ENCODE measurements around the gene EFCAB10.

The EFCAB10 gene, protein sequence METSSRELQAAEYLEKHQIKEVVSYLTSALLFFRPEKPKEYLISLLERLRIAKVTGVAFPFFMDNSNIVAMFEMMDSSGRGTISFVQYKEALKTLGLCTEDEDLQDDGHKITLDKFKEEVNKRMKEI

GRCh38 chr7:105581066-105581811 lies at the start of gene EFCAB10:
TSS of gene EFCAB10 (minus strand) at chr7:105581493. CDS start at chr7:105581463, 30 bp downstream.
- peak; percentile 10 for DNase-seq (ENCODE audit: low spot score)

GRCh38 chr7:105625986-105626385 lies 44.7 kb upstream of the EFCAB10 start:
- DNase-seq (ENCODE audit: low spot score): no peak

DNA sequence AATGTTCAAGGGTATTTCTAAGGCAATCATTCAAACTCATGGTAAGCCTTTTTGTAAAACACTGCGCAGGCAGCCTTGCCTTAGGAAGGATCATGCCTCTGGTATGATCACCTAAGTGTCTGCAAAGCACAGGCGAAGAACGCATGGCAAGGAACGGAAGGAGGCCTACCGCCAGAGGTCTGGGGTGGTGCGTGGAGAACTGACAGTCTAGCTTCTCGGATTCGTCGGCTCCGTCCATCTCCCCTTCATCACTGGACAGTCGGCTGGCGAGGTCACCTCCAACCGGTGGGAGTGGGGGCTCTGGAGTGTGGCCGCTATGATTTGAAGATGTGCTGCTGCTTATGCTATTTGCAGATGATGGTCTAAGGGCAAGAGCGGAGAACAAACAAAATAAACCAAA lies 42.6 kb upstream of the EFCAB10 start:
- no peak for DNase-seq (ENCODE audit: low spot score)

DNA sequence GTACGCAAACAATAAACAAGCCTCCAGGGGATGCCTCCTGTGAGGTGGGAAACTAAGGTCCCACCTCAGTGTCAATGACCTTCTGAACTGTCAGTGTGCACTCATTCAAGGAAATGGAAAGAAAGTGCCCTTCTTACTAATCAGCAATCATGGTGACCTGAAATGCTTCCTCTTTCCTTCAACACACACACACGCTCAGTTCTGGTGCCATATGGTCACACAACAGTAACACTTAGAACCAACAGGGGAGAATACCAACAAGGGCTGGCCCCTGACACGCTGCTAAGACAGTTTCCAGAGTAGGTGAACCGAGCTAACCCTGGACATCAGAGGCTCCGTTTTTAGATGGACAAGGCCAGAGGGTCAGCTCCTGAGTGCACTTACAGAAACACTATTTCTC lies 42.1 kb upstream of the EFCAB10 start:
- DNase-seq (ENCODE audit: low spot score): no peak

DNA sequence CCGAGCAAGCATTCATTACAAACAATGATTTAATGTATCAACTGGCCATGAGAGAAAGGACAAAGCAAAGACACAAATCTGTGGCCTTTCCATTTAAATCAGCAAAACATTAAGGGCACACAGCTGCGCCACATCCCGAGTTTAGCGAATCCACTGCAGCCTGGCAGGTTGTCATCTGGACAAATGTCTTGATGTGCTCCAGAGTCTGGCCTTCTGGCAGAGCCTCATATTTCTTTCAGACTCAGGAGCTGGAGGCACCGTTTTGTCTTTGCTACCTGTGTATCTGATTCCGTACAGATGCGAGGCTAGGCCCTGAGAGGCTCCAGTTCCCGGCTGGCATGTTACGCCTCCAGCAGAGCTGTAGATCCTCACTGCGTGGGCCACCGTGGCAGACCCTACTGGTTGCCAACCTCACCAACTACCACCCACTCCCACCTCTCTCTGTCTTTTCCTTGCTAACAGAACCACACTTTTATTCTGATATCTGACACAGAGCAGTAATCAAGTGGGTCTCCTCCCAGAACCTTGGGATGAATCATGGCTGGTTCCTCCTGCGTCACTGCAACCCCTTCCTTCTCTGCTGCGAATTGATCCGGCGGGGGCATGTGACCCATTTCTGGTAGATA lies 40.9 kb upstream of the EFCAB10 start:
- no peak for DNase-seq (ENCODE audit: low spot score)

GRCh38 chr7:105621617-105622016 lies 40.3 kb upstream of the EFCAB10 start:
- no peak for DNase-seq (ENCODE audit: low spot score)

DNA sequence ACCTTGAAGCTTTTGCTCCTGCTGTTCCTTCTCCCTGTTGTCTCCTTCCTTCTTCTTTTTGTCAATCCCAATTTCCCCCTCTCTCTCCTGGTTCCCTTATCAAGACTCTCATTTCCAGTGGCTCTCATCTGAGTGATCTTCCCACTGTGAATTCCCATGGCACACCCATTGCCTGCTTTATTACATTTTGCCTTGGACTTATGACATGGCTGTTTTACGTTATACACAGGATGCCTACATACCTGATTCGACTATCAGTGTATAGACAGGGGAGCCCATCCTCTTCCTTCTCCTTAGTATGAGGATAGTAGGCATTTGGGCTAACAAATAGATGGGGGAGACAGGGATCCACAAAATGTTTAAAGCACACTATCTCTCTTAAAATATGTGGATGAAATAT lies 39.9 kb upstream of the EFCAB10 start:
- no peak for DNase-seq (ENCODE audit: low spot score)

- no peak for DNase-seq (ENCODE audit: low spot score)
These were observed 38.3 kb upstream of the EFCAB10 start for GRCh38 chr7:105619590-105619989.

DNA sequence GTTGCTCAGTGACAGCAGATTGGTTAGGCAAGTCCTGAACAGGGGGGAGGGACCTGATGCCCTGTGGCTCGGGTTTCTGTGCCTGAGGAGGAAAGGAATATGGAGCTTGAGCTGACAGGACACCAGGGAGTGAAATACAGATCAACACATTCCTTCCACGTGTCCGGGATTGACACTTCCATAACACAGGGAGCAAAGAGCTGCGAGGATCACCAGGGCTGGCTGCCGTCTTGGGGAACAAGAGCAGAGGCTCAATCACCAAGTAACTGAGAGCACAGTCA lies 36.7 kb upstream of the EFCAB10 start:
- no peak for DNase-seq (ENCODE audit: low spot score)

DNA sequence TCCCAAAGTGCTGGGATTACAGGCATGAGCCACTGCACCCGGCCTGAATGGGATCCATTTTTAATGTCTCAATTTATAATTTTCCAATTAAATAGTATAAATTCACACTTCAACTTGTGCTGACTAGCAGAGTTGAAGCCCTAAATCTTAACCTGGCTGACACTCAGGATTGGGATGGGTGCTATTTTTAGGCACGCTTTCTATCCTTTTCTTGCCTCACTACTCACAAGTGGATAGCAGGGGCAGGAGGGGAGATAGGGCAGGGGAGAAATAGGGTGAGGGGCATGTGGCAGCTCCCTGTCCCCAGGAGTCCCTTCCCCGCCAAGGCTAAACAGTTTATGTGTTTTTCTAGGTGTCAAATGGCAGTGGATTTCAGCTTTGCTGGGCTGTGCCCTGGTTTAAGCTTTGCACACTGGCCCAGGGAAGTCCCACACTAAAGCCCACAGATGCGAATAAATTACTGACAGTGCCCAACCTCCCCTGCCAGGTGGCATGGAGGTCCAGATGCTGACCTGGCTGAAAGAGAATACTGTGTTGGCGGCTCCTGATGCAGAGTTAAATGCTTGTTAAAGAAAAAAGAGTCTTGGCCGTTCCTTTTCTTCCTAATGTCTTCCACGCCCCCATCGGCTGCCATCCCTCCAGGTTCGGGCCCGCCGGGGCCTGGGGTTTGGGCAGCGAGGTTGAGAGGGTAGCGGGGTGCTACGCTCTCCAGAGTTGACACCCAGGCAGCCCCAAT lies 36.2 kb upstream of the EFCAB10 start:
- DNase-seq (ENCODE audit: low spot score): no peak

GRCh38 chr7:105614341-105614840 lies 33.1 kb upstream of the EFCAB10 start:
- DNase-seq (ENCODE audit: low spot score): no peak

DNA sequence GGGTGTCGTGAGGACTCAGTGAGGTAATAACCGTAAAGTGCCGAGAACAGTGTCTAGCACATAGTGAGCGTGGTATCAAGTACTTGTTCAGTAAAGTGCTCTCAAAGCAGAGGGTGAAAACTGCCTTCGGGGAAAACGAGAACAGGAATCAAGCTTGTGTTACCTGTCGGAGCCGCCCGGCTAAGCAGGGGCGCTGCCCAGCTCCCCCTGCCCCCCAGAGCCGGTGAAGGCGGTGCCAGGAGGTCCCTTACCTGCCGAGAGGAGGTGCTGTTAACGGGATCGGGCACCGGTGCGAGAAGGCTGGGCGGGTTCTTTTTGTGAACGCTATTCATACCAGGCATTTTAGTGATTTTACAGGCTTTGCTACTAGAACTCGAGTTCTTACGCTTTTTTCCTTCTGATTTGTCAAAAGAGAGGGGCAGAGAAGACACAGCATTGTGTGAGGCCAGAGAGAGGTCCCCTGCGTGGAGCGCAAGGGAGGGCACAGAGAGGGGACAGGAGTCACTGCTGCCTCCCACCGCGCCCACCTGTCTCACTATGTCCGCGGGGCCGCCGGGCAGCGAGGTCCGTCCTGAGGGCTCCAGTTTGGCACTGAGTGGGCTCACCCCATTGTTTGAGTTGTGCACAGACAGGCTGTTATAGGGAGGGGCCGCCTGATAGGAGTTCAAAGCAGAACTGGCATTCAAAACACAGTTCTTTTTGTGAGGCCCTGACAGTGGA lies 32.5 kb upstream of the EFCAB10 start:
- DNase-seq (ENCODE audit: low spot score): no peak

DNA sequence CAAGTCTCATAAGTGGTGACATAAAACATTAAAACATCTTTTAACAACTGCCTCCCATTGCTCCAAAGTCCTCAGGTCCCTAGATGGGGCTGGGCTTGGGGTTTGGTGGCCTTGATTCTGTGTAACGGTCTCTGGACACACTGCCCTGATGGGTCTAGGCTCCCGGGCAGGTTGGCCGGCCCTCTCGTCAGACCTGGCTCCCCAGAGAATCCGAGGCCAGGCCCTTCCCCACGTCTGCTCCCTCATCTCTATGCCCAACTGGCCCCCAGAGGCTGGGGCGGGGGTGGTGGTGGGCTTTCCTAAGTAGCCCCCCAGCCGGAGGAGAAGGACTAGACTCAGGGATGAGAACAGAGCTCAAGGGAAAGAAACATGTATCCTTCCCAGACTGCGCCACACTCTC lies 31.5 kb upstream of the EFCAB10 start:
- DNase-seq (ENCODE audit: low spot score): no peak

- DNase-seq (ENCODE audit: low spot score): no peak
These were observed 30.8 kb upstream of the EFCAB10 start for GRCh38 chr7:105611856-105612775.

- no peak for DNase-seq (ENCODE audit: low spot score)
These were observed 29.1 kb upstream of the EFCAB10 start for GRCh38 chr7:105610165-105610930.

- no peak for DNase-seq (ENCODE audit: low spot score)
These were observed 21.3 kb upstream of the EFCAB10 start for GRCh38 chr7:105602325-105603305.

GRCh38 chr7:105600720-105601550 lies 19.6 kb upstream of the EFCAB10 start:
- DNase-seq (ENCODE audit: low spot score): no peak

GRCh38 chr7:105599551-105599950 lies 18.3 kb upstream of the EFCAB10 start:
- DNase-seq (ENCODE audit: low spot score): no peak
